A673 (cell line): Measurements from ENCODE around the gene CCDC12.
A peak's percentile ranks its signal among the peaks of the same experiment; 100 is the strongest.

Experiments used
- EZH2 ChIP-seq: fragments of 200-600 bp; sonication (generic); IDR thresholded peaks from 2 replicates; pipeline ENCODE4 v1.6.1; 2017; ENCODE audit warnings: borderline replicate concordance, low read depth, mild to moderate bottlenecking, mixed read lengths, antibody characterized with exemption, low read length; ENCODE audit not compliant: poor library complexity, severe bottlenecking
- TF ChIP-seq, protein P1 (sequence below): fragments of 300-800, 200-600 bp; sonication (generic); conservative IDR thresholded peaks from 2 replicates; pipeline ENCODE4 v1.5.1; 2017; ENCODE audit warnings: low read depth, mild to moderate bottlenecking, antibody characterized with exemption, low read length, moderate library complexity, mixed read lengths

DNA sequence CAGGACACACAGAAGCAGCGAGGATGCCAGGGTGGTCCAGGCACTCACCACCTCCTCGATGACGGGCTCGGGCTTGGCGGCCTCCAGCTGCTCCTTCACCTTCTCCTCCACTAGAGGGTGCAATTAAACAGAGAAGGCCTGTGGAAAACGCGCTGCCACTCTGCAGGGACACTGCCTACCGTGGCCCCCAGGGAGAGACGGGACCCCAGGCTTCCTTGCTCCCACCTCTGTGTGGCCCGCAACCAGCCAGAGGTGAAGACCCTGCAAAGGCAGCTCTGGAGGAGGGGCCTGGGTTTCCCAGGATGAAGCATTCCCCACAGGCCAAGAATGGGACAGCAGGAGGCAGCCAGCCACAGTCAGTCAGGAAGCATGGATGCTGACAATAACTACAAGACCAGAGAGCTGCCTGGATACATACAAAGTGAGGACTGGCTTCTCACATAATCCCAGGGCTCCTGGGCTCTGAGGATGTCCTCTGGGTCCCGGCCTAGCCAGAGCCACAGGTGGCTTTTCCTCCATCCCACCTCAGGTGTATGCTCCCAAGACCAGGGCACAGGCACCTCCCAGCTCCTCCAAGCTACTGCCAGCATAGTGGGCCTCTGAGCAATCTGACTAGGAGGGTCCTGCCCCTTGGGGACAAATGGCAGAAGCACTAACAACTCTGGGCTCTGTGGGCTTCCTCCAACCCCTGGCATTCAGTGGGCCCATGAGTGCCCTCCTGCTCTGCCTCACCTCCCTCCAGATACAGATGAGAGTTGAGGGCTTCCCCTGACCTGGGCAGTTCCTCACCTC lies 52.8 kb downstream of the CCDC12 start:
- TF ChIP-seq, protein P1, sequence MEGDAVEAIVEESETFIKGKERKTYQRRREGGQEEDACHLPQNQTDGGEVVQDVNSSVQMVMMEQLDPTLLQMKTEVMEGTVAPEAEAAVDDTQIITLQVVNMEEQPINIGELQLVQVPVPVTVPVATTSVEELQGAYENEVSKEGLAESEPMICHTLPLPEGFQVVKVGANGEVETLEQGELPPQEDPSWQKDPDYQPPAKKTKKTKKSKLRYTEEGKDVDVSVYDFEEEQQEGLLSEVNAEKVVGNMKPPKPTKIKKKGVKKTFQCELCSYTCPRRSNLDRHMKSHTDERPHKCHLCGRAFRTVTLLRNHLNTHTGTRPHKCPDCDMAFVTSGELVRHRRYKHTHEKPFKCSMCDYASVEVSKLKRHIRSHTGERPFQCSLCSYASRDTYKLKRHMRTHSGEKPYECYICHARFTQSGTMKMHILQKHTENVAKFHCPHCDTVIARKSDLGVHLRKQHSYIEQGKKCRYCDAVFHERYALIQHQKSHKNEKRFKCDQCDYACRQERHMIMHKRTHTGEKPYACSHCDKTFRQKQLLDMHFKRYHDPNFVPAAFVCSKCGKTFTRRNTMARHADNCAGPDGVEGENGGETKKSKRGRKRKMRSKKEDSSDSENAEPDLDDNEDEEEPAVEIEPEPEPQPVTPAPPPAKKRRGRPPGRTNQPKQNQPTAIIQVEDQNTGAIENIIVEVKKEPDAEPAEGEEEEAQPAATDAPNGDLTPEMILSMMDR, result peak; percentile 58
- no peak for TF ChIP-seq EZH2
